Measurements from ENCODE around the gene TPST2. TPM values are rescaled to one million over a fixed set of nuclear protein-coding genes. Genes with fewer than 3 reads are reported as not detected.

Gene TPST2
- polyA plus RNA-seq, 1 experiment, result 84.9 TPM

GRCh38 chr22:26492220-26492619 is 97.7 kb downstream of the TPST2 start:
- no peak for DNase-seq (ENCODE audit: low read depth)
- ChIA-PET POLR2A (no interaction called here), CTCF (interaction anchor here (1.2 kb wide), 1 partner anchor 173 kb away, joined by 5 read pairs; no protein-coding TSS in a partner anchor)
- Histone ChIP-seq H3K27me3 (ENCODE audit: control insufficient read depth, insufficient read depth, low read length) (no peaks in the 10 kb centered on the region), H3K4me3 (ENCODE audit: low read depth, low read length) (no peak overlapping the region), H3K36me3 (ENCODE audit: control insufficient read depth, insufficient read depth, low read length) (peaks cover 28% of the 10 kb centered on the region)
- no peak for TF ChIP-seq CTCF (IDR thresholded peaks at IDR 0.05; ENCODE audit: insufficient read depth, low read depth, low read length)

- H3K36me3 ChIP-seq (ENCODE audit: control insufficient read depth, insufficient read depth, low read length), result peaks cover 16% of the 10 kb centered on the region
- ChIA-PET POLR2A (no interaction called here), CTCF (interaction anchor here (2.1 kb wide), 1 partner anchor 14 kb away, joined by 10 read pairs; no protein-coding TSS in a partner anchor)
- DNase-seq (ENCODE audit: low read depth), result no peak
- H3K27me3 ChIP-seq (ENCODE audit: control insufficient read depth, insufficient read depth, low read length), result no peaks in the 10 kb centered on the region
- no peak for TF ChIP-seq CTCF (IDR thresholded peaks at IDR 0.05; ENCODE audit: insufficient read depth, low read depth, low read length)
- H3K4me3 ChIP-seq (ENCODE audit: low read depth, low read length), result no peak overlapping the region
These were observed 100.4 kb downstream of the TPST2 start for GRCh38 chr22:26489447-26490036.

DNA sequence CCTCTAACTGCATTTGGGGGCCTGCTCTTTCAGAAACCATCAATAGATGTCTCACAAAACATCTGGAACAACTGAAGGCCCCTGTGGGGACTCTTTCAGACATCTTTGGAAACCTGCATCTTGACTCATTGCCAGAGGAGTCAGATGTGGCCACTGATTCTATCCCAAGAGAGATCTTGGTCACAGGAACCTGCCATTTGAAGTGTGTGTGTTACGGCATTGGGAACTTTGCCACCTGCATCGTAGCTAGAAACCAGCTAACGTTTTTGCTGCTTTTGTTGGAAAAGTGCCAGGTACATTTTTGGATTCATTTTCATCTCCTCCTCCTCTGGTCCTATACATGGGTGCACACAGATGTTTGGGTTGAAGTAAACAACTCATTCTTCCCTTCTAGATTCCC is 101.9 kb downstream of the TPST2 start:
- peaks cover 9% of the 10 kb centered on the region for H3K36me3 ChIP-seq (ENCODE audit: control insufficient read depth, insufficient read depth, low read length)
- CTCF ChIA-PET, result no interaction called here
- no peak overlapping the region for H3K4me3 ChIP-seq (ENCODE audit: low read depth, low read length)
- H3K27me3 ChIP-seq (ENCODE audit: control insufficient read depth, insufficient read depth, low read length), result no peaks in the 10 kb centered on the region
- DNase-seq (ENCODE audit: low read depth), result no peak
- POLR2A ChIA-PET, result no interaction called here
- TF ChIP-seq CTCF (IDR thresholded peaks at IDR 0.05; ENCODE audit: insufficient read depth, low read depth, low read length), result no peak

GRCh38 chr22:26486394-26486793 is 103.5 kb downstream of the TPST2 start:
- ChIA-PET CTCF (no interaction called here), POLR2A (no interaction called here)
- H3K4me3 ChIP-seq (ENCODE audit: low read depth, low read length), result no peak overlapping the region
- H3K27me3 ChIP-seq (ENCODE audit: control insufficient read depth, insufficient read depth, low read length), result no peaks in the 10 kb centered on the region
- no peak for DNase-seq (ENCODE audit: low read depth)
- no peak for TF ChIP-seq CTCF (IDR thresholded peaks at IDR 0.05; ENCODE audit: insufficient read depth, low read depth, low read length)
- peaks cover 6% of the 10 kb centered on the region for H3K36me3 ChIP-seq (ENCODE audit: control insufficient read depth, insufficient read depth, low read length)

- CTCF ChIA-PET, result interaction anchor here (1.2 kb wide), 1 partner anchor 14 kb away, joined by 3 read pairs; no protein-coding TSS in a partner anchor
- POLR2A ChIA-PET, result no interaction called here
- TF ChIP-seq CTCF (IDR thresholded peaks at IDR 0.05; ENCODE audit: insufficient read depth, low read depth, low read length), result no peak
- Histone ChIP-seq H3K27me3 (ENCODE audit: control insufficient read depth, insufficient read depth, low read length) (no peaks in the 10 kb centered on the region), H3K4me3 (ENCODE audit: low read depth, low read length) (no peak overlapping the region), H3K36me3 (ENCODE audit: control insufficient read depth, insufficient read depth, low read length) (peaks cover 6% of the 10 kb centered on the region)
- DNase-seq (ENCODE audit: low read depth), result no peak
These were observed 104.0 kb downstream of the TPST2 start for GRCh38 chr22:26485806-26486390.
